K562 (cell line): ENCODE results near the gene EEF2K. TPM values are rescaled to one million over a fixed set of nuclear protein-coding genes. Genes with fewer than 3 reads are reported as not detected.

ENCODE experiments used
- BHLHE40 ChIP-seq: IDR thresholded peaks from 2 replicates; pipeline ENCODE4 v1.6.1; 2011; ENCODE audit warnings: low read length, improper control_type of control experiment
- DMBX1 ChIP-seq: fragments of 250-450 bp; sonication (Bioruptor Pico); IDR thresholded peaks from 2 replicates; pipeline ENCODE4 v1.8.0; 2022; ENCODE audit warnings: inconsistent platforms, mild to moderate bottlenecking, moderate library complexity, borderline replicate concordance
- HDAC3 ChIP-seq: fragments of 450-650 bp; IDR thresholded peaks from 2 replicates; pipeline ENCODE4 v1.6.1; 2018; ENCODE audit warnings: borderline replicate concordance, mild to moderate bottlenecking, moderate library complexity; ENCODE audit not compliant: partially characterized antibody
- HLTF ChIP-seq: fragments of 450-650 bp; IDR thresholded peaks from 2 replicates; pipeline ENCODE4 v1.6.1; 2016
- LEF1 ChIP-seq: fragments of 450-650 bp; IDR thresholded peaks from 2 replicates; pipeline ENCODE4 v1.6.1; 2016; ENCODE audit warnings: mild to moderate bottlenecking
- MECOM ChIP-seq: fragments of 250-450 bp; sonication (Bioruptor Pico); IDR thresholded peaks from 2 replicates; pipeline ENCODE4 v1.8.0; 2022; ENCODE audit warnings: inconsistent platforms
- MEF2A ChIP-seq: IDR thresholded peaks from 2 replicates; pipeline ENCODE4 v1.6.1; 2011; ENCODE audit warnings: low read depth, mild to moderate bottlenecking, low read length, moderate library complexity; ENCODE audit not compliant: control insufficient read depth
- NCOA2 ChIP-seq, 2 experiments: fragments of 450-650 bp; IDR thresholded peaks; 2 replicates each; pipeline ENCODE4 v1.6.1; 2018; ENCODE audit warnings: mild to moderate bottlenecking in 2 of 2, moderate library complexity in 1 of 2; ENCODE audit not compliant: partially characterized antibody in 2 of 2
- SIN3A ChIP-seq, 2 experiments: fragments of 150-350 bp in 1 of 2; IDR thresholded peaks; 2 replicates each; pipeline ENCODE4 v1.6.1; 2011 to 2016; ENCODE audit warnings: borderline replicate concordance in 2 of 2, low read depth in 2 of 2, low read length in 2 of 2, mild to moderate bottlenecking in 2 of 2, moderate library complexity in 2 of 2; ENCODE audit not compliant: control insufficient read depth in 1 of 2
- SMAD4 ChIP-seq: fragments of 250-450 bp; sonication (Bioruptor Pico); conservative IDR thresholded peaks from 2 replicates; pipeline ENCODE4 v1.8.0; 2021; ENCODE audit warnings: inconsistent platforms, mild to moderate bottlenecking, moderate library complexity
- TEAD4 ChIP-seq, 2 experiments: sonication (generic) in 1 of 2; formaldehyde crosslinking in 1 of 2; IDR thresholded peaks; 2 replicates each; pipeline versions ENCODE4 v1.6.1 to v1.8.0; 2012 to 2022; ENCODE audit warnings: borderline replicate concordance in 1 of 2, inconsistent platforms in 1 of 2, low read length in 1 of 2, mild to moderate bottlenecking in 1 of 2, missing genetic modification reagents in 1 of 2
- ZBTB43 ChIP-seq: sonication (generic); formaldehyde crosslinking; IDR thresholded peaks from 2 replicates; pipeline ENCODE4 v1.8.0; 2023; ENCODE audit warnings: mild to moderate bottlenecking, missing genetic modification reagents
- ZC3H4 ChIP-seq: sonication (generic); formaldehyde crosslinking; IDR thresholded peaks from 2 replicates; pipeline ENCODE4 v1.9.0; 2021; ENCODE audit warnings: missing genetic modification reagents, borderline replicate concordance
- ZNF780A ChIP-seq: fragments of 250-450 bp; sonication (Bioruptor Pico); IDR thresholded peaks from 2 replicates; pipeline ENCODE4 v1.5.0; 2021; ENCODE audit warnings: mild to moderate bottlenecking
- polyA plus RNA-seq, 8 experiments: library from polyadenylated mRNA; depleted of rRNA in 4 of 8; stranded (reverse) in 5 of 8; unstranded in 3 of 8; fragments of >200 nt; fragmentation: Nextera tagmentation in 2 of 8; fragmentation: Illumina TruSeq in 1 of 8; extraction: Ambion mirVana in 2 of 8; extraction: Trizol in 1 of 8; gene quantifications; 2 replicates each; pipeline versions ENCODE4 v1.2.1 to v1.2.3, GENCODE V29; 2011 to 2014; ENCODE audit warnings: inconsistent platforms in 1 of 8, missing spikeins in 1 of 8
- total RNA-seq, 7 experiments: library from RNA; depleted of rRNA in 6 of 7; stranded (reverse); fragments of >200 nt in 6 of 7; fragmentation: Illumina TruSeq in 2 of 7; extraction: Trizol in 2 of 7; gene quantifications; 2 replicates each; pipeline versions ENCODE4 v1.2.1 to v1.2.3, GENCODE V29; 2011 to 2021; ENCODE audit warnings: low replicate concordance in 1 of 7
- TF ChIP-seq, protein P1 (sequence below), 2 experiments: fragments of 450-650 bp in 1 of 2; IDR thresholded peaks; 2 replicates each; pipeline ENCODE4 v1.6.1; 2011 to 2017; ENCODE audit warnings: low read depth in 2 of 2, antibody characterized with exemption in 1 of 2, borderline replicate concordance in 1 of 2, low read length in 1 of 2, mild to moderate bottlenecking in 1 of 2, mixed read lengths in 1 of 2; ENCODE audit not compliant: control insufficient read depth in 1 of 2
- TF ChIP-seq, protein P2 (sequence below): fragments of 450-650 bp; formaldehyde crosslinking; conservative IDR thresholded peaks from 2 replicates; pipeline ENCODE4 v1.4.0; 2022; ENCODE audit warnings: mild to moderate bottlenecking, missing genetic modification characterization
- TF ChIP-seq, protein P3 (sequence below): sonication (generic); formaldehyde crosslinking; IDR thresholded peaks from 2 replicates; pipeline ENCODE4 v1.8.0; 2022; ENCODE audit warnings: missing genetic modification reagents, mild to moderate bottlenecking, borderline replicate concordance

Gene EEF2K
- total and polyA plus RNA-seq, 9 of the 15 experiments (the other 6 are each of a cell fraction or from before 2014, with no cell fraction given), result 3.0 to 35.2 (median 12.2) TPM

DNA sequence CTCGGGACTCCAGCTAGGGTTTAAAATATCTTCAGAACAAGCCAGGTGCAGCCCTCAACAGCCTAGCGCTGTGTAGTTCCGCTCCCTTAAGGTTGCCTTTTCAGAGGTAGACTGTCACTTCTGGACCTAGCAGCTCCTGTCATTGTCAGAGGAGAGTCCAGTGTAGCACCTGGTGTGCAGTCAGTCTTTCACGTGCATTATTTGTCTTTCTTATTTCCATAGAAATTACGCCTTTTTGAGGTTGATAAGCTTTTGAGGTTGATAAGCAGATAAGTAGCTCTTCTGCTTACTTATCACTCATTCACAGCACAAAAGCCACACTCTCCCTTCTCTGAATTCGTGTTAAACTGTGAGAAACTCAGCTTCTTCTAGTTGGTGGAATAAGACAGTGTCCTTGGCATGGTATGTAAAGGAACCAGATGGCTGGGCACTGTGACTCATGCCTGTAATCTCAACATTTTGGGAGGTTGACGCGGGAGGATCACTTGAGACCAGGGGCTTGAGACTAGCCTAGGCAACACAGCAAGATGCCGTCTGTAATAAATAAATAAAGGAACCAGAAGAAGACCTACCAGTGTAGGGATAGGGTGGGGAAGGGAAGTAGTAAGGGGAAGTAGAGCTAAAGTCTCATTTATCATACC is 10.2 kb downstream of the EEF2K start (continued):
- no peak for TF ChIP-seq MEF2A
- peak; percentile 81 for TF ChIP-seq BHLHE40
- peak; percentile 21; the same call in 1 of the 2 replicates for TF ChIP-seq LEF1
- no peak for TF ChIP-seq NCOA2 (IDR thresholded peaks at IDR 0.05; ENCODE audit: partially characterized antibody in 2 of 2)
- TF ChIP-seq SIN3A (IDR thresholded peaks at IDR 0.05; ENCODE audit: borderline replicate concordance in 2 of 2, control insufficient read depth in 1 of 2, low read depth in 2 of 2, low read length in 2 of 2), result peak in 1 of 2 experiments; percentile 51; a peak in 1 of 4 replicates
- TF ChIP-seq MECOM (CRISPR knock-in tag), result peak; percentile 93
- TF ChIP-seq TEAD4 (IDR thresholded peaks at IDR 0.05; ENCODE audit: low read length), result peak; percentile 98
- no peak for TF ChIP-seq TEAD4 (CRISPR knock-in tag; IDR thresholded peaks at IDR 0.05; ENCODE audit: borderline replicate concordance)
- TF ChIP-seq HLTF, result 0 out of 2 replicates have a peak, but pooled peaks have one; percentile 31
- TF ChIP-seq HDAC3, result peak; percentile 60
- no peak for TF ChIP-seq ZC3H4
- TF ChIP-seq, protein P1, sequence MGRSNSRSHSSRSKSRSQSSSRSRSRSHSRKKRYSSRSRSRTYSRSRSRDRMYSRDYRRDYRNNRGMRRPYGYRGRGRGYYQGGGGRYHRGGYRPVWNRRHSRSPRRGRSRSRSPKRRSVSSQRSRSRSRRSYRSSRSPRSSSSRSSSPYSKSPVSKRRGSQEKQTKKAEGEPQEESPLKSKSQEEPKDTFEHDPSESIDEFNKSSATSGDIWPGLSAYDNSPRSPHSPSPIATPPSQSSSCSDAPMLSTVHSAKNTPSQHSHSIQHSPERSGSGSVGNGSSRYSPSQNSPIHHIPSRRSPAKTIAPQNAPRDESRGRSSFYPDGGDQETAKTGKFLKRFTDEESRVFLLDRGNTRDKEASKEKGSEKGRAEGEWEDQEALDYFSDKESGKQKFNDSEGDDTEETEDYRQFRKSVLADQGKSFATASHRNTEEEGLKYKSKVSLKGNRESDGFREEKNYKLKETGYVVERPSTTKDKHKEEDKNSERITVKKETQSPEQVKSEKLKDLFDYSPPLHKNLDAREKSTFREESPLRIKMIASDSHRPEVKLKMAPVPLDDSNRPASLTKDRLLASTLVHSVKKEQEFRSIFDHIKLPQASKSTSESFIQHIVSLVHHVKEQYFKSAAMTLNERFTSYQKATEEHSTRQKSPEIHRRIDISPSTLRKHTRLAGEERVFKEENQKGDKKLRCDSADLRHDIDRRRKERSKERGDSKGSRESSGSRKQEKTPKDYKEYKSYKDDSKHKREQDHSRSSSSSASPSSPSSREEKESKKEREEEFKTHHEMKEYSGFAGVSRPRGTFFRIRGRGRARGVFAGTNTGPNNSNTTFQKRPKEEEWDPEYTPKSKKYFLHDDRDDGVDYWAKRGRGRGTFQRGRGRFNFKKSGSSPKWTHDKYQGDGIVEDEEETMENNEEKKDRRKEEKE (IDR thresholded peaks at IDR 0.05; ENCODE audit: borderline replicate concordance in 1 of 2, control insufficient read depth in 1 of 2, low read depth in 2 of 2, low read length in 1 of 2), result no peak
- TF ChIP-seq, protein P2, sequence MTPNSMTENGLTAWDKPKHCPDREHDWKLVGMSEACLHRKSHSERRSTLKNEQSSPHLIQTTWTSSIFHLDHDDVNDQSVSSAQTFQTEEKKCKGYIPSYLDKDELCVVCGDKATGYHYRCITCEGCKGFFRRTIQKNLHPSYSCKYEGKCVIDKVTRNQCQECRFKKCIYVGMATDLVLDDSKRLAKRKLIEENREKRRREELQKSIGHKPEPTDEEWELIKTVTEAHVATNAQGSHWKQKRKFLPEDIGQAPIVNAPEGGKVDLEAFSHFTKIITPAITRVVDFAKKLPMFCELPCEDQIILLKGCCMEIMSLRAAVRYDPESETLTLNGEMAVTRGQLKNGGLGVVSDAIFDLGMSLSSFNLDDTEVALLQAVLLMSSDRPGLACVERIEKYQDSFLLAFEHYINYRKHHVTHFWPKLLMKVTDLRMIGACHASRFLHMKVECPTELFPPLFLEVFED (CRISPR knock-in tag), result 0 out of 2 replicates have a peak, but pooled peaks have one; percentile 32
- TF ChIP-seq ZBTB43 (CRISPR knock-in tag), result no peak
- TF ChIP-seq, protein P3, sequence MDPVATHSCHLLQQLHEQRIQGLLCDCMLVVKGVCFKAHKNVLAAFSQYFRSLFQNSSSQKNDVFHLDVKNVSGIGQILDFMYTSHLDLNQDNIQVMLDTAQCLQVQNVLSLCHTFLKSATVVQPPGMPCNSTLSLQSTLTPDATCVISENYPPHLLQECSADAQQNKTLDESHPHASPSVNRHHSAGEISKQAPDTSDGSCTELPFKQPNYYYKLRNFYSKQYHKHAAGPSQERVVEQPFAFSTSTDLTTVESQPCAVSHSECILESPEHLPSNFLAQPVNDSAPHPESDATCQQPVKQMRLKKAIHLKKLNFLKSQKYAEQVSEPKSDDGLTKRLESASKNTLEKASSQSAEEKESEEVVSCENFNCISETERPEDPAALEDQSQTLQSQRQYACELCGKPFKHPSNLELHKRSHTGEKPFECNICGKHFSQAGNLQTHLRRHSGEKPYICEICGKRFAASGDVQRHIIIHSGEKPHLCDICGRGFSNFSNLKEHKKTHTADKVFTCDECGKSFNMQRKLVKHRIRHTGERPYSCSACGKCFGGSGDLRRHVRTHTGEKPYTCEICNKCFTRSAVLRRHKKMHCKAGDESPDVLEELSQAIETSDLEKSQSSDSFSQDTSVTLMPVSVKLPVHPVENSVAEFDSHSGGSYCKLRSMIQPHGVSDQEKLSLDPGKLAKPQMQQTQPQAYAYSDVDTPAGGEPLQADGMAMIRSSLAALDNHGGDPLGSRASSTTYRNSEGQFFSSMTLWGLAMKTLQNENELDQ, result 0 out of 2 replicates have a peak, but pooled peaks have one; percentile 45
- TF ChIP-seq ZNF780A (CRISPR knock-in tag), result no peak
- TF ChIP-seq SMAD4 (CRISPR knock-in tag), result peak; percentile 76
- 0 out of 2 replicates have a peak, but pooled peaks have one; percentile 34 for TF ChIP-seq DMBX1 (CRISPR knock-in tag)
